Brain microvascular endothelial cell (primary cell): ENCODE measurements around the gene LITAFD.

ENCODE experiments used
- DNase-seq: peaks from one replicate; pipeline ENCODE4 v3.0.0-alpha.2; 2020
- H3K27ac ChIP-seq: fragments of 250-450 bp; sonication (Bioruptor Pico); 2 replicates; pipeline ENCODE4 v1.5.1; 2020; ENCODE audit warnings: mild to moderate bottlenecking, moderate library complexity
- H3K27me3 ChIP-seq: fragments of 250-450 bp; sonication (Bioruptor Pico); replicated peaks from 2 replicates; pipeline ENCODE4 v1.5.1; 2020; ENCODE audit warnings: mild to moderate bottlenecking
- H3K36me3 ChIP-seq: fragments of 250-450 bp; sonication (Bioruptor Pico); replicated peaks from 2 replicates; pipeline ENCODE4 v1.5.1; 2020; ENCODE audit warnings: mild to moderate bottlenecking
- H3K4me3 ChIP-seq: 2 replicates; pipeline ENCODE4 v1.5.1; 2011; ENCODE audit warnings: low read depth, mild to moderate bottlenecking, control low read depth, low read length, moderate library complexity
- CTCF ChIP-seq: IDR thresholded peaks from 2 replicates; pipeline ENCODE4 v1.5.1; 2011; ENCODE audit warnings: low read depth, mild to moderate bottlenecking, moderate library complexity, low read length, control low read depth, inconsistent platforms; ENCODE audit errors: missing control alignments
- in situ Hi-C: cut with HindIII; loops from 2 replicates; pipeline ENCODE4 v1.10.0; 2017; ENCODE audit warnings: low sequenced_read_pairs, low pct_ligation_motif_present

Gene LITAFD

GRCh38 chr16:8847145-8847544 lies 35.0 kb upstream of the LITAFD start:
- H3K4me3 ChIP-seq, result no peak overlapping the region
- TF ChIP-seq CTCF, result no peak
- peaks cover 42% of the 10 kb centered on the region for H3K36me3 ChIP-seq
- no peak overlapping the region for H3K27ac ChIP-seq
- H3K27me3 ChIP-seq, result no peaks in the 10 kb centered on the region
- DNase-seq, result no peak
- in situ Hi-C loops, result no loop called here

DNA sequence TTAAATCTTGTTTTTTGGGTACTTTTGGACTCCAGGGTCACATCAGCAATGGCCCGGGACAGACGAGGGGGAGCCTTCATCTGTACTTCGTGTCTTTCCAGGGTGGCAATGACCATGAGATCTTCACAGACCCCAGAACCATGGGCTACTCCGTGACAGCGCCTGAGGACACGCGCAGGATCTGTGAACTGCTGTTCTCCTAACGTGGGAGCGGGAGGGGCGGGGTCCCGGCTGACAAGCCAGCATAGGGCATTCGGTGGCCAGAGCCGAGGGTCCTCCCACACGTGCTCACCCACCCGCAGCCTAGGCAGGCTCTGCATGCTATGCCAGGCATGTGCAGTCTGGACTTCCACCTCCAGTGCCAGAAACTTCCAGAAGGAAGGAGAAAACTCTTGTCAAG lies 34.5 kb upstream of the LITAFD start:
- TF ChIP-seq CTCF, result no peak
- H3K4me3 ChIP-seq, result no peak overlapping the region
- DNase-seq, result no peak
- no peak overlapping the region for H3K27ac ChIP-seq
- H3K27me3 ChIP-seq, result no peaks in the 10 kb centered on the region
- H3K36me3 ChIP-seq, result peaks cover 47% of the 10 kb centered on the region
- in situ Hi-C loops, result no loop called here

DNA sequence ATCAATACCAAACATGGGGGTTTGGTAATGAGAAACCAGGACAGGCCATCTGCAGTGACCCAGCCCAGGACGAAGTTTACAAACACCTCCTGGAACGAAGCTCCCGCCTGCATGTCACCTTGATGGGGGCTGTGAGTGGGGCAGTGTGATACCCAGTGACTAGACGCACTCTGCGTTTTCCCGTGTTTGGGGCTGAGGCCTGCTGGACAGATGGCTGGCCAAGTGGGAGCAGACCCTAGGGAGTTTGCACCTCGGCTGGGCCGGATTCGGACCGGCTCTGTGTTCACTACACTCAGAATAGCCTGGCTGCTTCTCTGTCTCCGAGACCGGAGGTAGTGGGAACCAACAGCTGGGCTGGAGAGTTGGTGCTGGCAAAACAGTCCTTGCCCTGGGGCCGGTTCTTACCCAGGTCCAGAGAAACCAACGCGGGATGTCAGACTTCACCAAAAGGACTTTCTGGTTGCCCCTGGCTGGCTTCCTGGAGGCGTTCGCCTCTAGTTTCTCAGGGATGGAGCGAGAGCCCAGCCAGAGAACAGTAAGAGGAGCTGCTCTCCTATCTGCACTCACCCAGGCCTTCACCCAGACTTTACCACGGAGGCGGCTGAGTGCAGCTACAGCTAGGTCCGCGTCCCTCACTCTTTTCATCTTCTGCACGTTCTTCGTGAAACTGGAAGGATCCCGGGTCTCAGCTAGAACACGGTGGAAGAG lies 33.8 kb upstream of the LITAFD start:
- H3K27me3 ChIP-seq, result no peaks in the 10 kb centered on the region
- no peak overlapping the region for H3K4me3 ChIP-seq
- peaks cover 55% of the 10 kb centered on the region for H3K36me3 ChIP-seq
- in situ Hi-C loops, result no loop called here
- no peak for DNase-seq
- peak overlapping the region; percentile 74 for H3K27ac ChIP-seq
- TF ChIP-seq CTCF, result no peak

DNA sequence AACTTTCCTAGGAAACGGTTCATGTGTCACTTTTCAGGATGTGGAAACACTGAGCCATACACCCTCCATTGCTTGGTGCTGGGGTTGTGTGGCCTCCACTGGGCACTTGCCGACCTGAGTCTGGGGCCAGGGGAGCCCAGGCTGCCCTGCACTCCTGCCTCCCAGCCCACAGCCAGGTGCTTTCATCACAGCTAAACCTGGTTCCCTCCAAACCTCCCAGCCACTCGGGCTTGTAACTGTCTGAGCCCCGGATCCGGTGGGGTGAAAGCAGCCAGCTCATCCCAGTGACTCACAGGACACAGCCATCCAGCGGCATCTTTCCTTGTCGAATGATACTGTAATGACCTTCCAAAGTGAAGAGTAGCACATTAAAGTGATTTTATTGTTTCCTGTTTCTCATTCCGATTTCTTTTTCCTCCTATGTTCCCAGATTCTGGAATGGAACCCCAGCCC lies 33.2 kb upstream of the LITAFD start:
- Histone ChIP-seq H3K27ac (peak overlapping the region; percentile 74), H3K27me3 (no peaks in the 10 kb centered on the region), H3K36me3 (peaks cover 58% of the 10 kb centered on the region), H3K4me3 (no peak overlapping the region)
- no peak for TF ChIP-seq CTCF
- in situ Hi-C loops, result no loop called here
- DNase-seq, result peak; percentile 77

- no peaks in the 10 kb centered on the region for H3K27me3 ChIP-seq
- in situ Hi-C loops, result no loop called here
- peak; percentile 85 for DNase-seq
- H3K36me3 ChIP-seq, result peaks cover 60% of the 10 kb centered on the region
- H3K4me3 ChIP-seq, result no peak overlapping the region
- H3K27ac ChIP-seq, result peak overlapping the region; percentile 74
- no peak for TF ChIP-seq CTCF
Observed at GRCh38 chr16:8849411-8850011, 32.6 kb upstream of the LITAFD start.
